Measurements from ENCODE around the gene UBE2E3.
A peak's percentile ranks its signal among the peaks of the same experiment; 100 is the strongest.

UBE2E3 gene

GRCh38 chr2:180979749-180980105 lies 678 bp upstream of the UBE2E3 start:
- DNase-seq, result no peak

GRCh38 chr2:180980943-180981911 lies 822 bp downstream of the UBE2E3 start:
- DNase-seq, result peak; percentile 13

GRCh38 chr2:180983468-180984242 lies 3.2 kb downstream of the UBE2E3 start:
- DNase-seq, result no peak

- no peak for DNase-seq
Measured at GRCh38 chr2:180985771-180986395, 5.5 kb downstream of the UBE2E3 start.

GRCh38 chr2:180987146-180987545 lies 6.7 kb downstream of the UBE2E3 start:
- no peak for DNase-seq

- DNase-seq, result no peak
Measured at GRCh38 chr2:180990337-180990736, 9.9 kb downstream of the UBE2E3 start.

- no peak for DNase-seq
Measured at GRCh38 chr2:180990794-180991193, 10.4 kb downstream of the UBE2E3 start.

GRCh38 chr2:180991361-180991760 lies 11.0 kb downstream of the UBE2E3 start:
- no peak for DNase-seq

- no peak for DNase-seq
Measured at GRCh38 chr2:180991820-180992219, 11.4 kb downstream of the UBE2E3 start.

- DNase-seq, result no peak
Measured at GRCh38 chr2:180992994-180993393, 12.6 kb downstream of the UBE2E3 start.

GRCh38 chr2:180999274-180999964 lies 19.0 kb downstream of the UBE2E3 start:
- DNase-seq, result no peak

- DNase-seq, result no peak
Measured at GRCh38 chr2:181004647-181005325, 24.4 kb downstream of the UBE2E3 start.

- DNase-seq, result no peak
Measured at GRCh38 chr2:181005326-181005655, 24.9 kb downstream of the UBE2E3 start.

- no peak for DNase-seq
Measured at GRCh38 chr2:181005809-181006208, 25.4 kb downstream of the UBE2E3 start.

GRCh38 chr2:181007086-181007837 lies 26.9 kb downstream of the UBE2E3 start:
- DNase-seq, result no peak

- no peak for DNase-seq
Measured at GRCh38 chr2:181008407-181008806, 28.0 kb downstream of the UBE2E3 start.

- DNase-seq, result no peak
Measured at GRCh38 chr2:181021199-181021789, 40.9 kb downstream of the UBE2E3 start.

GRCh38 chr2:181022652-181023051 lies 42.2 kb downstream of the UBE2E3 start:
- DNase-seq, result no peak

GRCh38 chr2:181025004-181025403 lies 44.6 kb downstream of the UBE2E3 start:
- no peak for DNase-seq

- no peak for DNase-seq
Measured at GRCh38 chr2:181036445-181036844, 56.0 kb downstream of the UBE2E3 start.
